ENCODE measurements around the gene GRK3.
"Not testable (repeated sequence)": the region's sequence is repeated elsewhere in the genome, so short reads cannot be mapped to it uniquely, and the experiment has no call there.

Gene GRK3

DNA sequence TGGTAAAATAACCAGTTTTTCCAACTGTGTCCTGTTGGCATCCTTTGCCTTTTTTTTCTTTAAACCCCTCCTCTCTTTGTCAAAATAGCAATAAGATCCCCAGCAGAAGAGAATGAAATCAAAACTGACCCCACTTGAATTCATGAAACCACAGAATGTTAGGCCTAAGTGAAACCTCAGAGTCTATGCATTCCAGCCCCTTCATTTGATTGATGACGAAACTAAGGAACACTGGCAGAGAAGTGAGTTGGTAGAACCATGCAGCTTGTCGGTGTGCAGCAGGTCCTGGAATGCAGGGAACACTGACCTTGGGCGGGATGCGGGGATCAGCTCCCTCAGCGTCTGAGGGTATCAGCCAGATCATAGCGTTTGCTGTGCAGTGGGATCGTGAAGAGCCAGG lies 57.5 kb downstream of the GRK3 start:
- Mint-ChIP-seq H3K27me3 (no peaks in the 10 kb centered on the region), H3K36me3 (peaks cover 63% of the 10 kb centered on the region), H3K27ac (peak overlapping the region; percentile 69), H3K4me1 (peaks cover 73% of the 10 kb centered on the region), H3K4me3 (no peak overlapping the region), H3K9me3 (peaks cover 3% of the 10 kb centered on the region)
- no peak for ATAC-seq

DNA sequence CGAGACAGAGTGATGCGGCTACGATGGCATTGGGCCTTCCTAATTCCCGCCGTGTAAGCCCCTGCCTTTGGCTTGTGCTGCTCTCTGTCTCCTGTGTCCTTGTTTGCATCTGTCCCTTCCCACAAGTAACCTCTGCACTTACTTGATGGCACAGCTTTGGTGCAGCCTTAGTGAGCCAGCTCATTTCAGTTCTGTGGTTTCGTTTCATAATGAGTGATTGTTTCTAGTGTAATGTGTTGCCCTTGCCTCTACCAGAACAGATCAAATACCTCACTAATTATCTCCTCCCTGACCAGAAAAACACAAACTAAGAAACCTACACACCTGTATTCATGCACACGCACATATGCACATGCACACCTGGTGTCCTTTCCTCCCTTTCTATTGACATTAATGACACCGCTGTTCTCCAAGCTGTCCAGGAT lies 58.8 kb downstream of the GRK3 start:
- Mint-ChIP-seq H3K9me3 (peaks cover 3% of the 10 kb centered on the region), H3K36me3 (peaks cover 57% of the 10 kb centered on the region), H3K4me3 (peak overlapping the region; percentile 49), H3K27ac (peak overlapping the region; percentile 69), H3K27me3 (no peaks in the 10 kb centered on the region), H3K4me1 (peaks cover 64% of the 10 kb centered on the region)
- ATAC-seq, result peak; percentile 91

DNA sequence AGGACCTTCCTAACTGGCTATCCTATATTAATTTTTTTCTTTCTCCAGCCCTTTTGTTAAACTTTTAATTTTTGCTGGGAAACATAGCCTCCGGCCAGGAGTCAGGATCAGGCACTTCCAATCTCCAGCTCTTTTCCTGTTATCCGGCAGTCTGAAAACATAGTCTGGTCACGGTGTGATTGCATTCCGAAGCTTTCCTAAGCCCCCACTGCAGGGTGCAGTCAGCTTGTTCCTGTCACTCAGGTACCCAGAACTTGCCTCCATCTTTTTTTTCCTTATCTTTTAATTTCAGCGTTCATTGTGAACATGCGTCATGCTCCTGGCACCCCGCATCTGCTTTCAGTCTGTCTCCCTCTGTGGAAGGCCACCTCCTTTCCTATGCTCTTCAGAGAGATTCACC lies 59.4 kb downstream of the GRK3 start:
- no peak for ATAC-seq
- H3K9me3 Mint-ChIP-seq, result peaks cover 3% of the 10 kb centered on the region
- H3K27me3 Mint-ChIP-seq, result no peaks in the 10 kb centered on the region
- peak overlapping the region; percentile 69 for H3K27ac Mint-ChIP-seq
- peaks cover 59% of the 10 kb centered on the region for H3K4me1 Mint-ChIP-seq
- H3K36me3 Mint-ChIP-seq, result peaks cover 52% of the 10 kb centered on the region
- H3K4me3 Mint-ChIP-seq, result no peak overlapping the region

DNA sequence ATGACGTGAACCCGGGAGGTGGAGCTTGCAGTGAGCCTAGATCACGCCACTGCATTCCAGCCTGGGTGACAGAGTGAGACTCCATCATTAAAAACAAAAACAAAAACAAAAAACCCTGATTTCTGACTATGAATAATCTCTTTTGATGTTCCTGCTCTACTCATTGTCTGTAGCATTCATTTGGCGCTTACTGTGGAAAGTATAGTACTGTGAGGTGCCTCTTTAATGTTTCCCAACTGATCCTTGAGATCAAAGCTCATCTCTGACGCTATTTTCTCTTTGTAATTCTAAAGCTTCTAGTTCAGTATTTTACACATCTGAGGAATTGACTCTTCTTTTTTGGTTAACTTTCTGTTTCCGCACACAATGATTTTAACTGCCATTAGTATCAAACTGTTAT lies 60.0 kb downstream of the GRK3 start:
- Mint-ChIP-seq H3K4me1 (peaks cover 52% of the 10 kb centered on the region), H3K9me3 (peaks cover 3% of the 10 kb centered on the region), H3K27ac (peak overlapping the region; percentile 69), H3K27me3 (no peaks in the 10 kb centered on the region), H3K4me3 (no peak overlapping the region), H3K36me3 (peaks cover 46% of the 10 kb centered on the region)
- no peak for ATAC-seq

DNA sequence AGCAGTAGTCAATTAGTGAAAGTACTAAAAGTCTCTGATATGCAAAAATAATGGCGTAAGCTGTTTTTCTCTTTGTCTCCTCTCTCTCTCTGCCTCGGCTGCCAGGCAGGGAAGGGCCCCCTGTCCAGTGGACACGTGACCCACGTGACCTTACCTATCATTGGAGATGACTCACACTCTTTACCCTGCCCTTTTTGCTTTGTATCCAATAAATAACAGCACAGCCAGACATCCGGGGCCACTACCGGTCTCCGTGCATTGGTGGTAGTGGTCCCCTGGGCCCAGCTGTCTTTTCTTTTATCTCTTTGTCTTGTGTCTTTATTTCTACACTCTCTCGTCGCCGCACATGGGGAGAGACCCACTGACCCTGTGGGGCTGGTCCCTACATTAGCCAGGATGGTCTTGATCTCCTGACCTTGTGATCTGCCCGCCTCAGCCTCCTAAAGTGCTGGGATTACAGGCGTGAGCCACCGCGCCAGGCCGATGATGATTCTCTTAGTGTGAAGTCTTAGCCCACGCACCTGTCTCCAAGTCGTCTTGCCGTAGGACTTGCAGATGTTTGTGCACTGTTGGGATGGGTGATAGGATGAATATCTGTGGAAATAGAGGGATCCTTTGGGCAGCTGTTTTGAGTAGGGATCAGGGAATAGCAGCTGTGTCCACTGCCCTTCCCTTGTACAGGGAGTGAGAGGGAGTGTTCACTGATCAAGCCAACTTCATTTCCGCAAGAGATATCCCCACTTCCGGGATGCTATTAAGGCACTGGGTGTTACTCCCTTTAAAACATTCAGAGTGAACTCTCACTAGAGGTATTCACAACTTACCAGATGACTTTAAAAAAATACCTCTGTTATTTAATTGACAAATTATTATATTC lies 61.5 kb downstream of the GRK3 start:
- Mint-ChIP-seq H3K4me1 (peaks cover 43% of the 10 kb centered on the region), H3K4me3 (peak overlapping the region; percentile 30)
- not testable (repeated sequence) for ATAC-seq

DNA sequence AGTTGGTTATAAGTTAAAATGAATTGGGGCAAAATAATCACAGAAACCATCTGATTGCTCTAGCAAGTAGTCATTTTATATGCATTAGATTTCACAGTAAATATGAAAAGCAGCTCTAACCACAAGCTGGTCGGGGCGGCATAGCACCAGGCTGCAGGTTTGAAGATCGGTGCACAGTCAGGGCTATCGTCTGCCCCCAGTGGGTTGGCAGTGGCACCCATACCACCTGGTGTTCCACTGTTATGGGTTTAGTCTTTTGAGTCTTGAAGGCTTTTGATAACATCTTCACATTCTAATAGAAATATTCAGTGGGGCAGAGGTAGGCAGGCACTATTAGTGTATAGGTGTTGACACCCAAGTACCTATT lies 62.1 kb downstream of the GRK3 start:
- no peaks in the 10 kb centered on the region for H3K9me3 Mint-ChIP-seq
- H3K4me3 Mint-ChIP-seq, result no peak overlapping the region
- H3K27me3 Mint-ChIP-seq, result no peaks in the 10 kb centered on the region
- H3K36me3 Mint-ChIP-seq, result peaks cover 39% of the 10 kb centered on the region
- peaks cover 43% of the 10 kb centered on the region for H3K4me1 Mint-ChIP-seq
- ATAC-seq, result peak; percentile 75
- H3K27ac Mint-ChIP-seq, result no peak overlapping the region

More for the DNA sequence above, 61.5 kb downstream of the GRK3 start:
- not testable (repeated sequence) for H3K27me3 Mint-ChIP-seq, H3K9me3 Mint-ChIP-seq, H3K27ac Mint-ChIP-seq
- H3K36me3 Mint-ChIP-seq, result peaks cover 39% of the 10 kb centered on the region

DNA sequence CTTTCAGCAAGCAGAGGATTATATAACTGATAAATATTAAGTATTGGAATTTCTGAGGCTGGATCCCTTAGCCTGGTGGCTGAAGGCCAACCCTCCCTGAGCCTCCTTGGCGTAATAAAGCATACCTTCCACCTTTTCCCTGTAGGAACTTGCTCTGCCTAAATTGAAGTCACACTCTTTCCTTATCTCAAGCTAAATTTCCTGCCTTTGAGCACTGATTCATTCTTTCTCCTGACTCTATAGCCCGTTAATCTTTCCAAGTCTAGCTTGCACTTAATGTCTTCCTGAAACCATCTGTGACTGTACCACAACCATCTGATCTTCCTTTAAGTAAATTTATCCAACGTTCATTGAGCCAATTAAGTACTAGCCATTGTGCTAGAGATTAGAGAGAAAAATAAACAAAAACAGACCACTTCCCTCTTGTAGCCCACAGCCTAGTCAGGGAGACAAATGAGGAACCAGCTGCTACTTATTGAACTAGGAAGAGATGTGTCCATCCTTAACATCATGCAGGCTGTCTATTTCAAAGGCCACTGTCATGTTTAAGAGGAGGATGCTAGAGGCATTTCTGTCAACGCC lies 62.9 kb downstream of the GRK3 start:
- peak; percentile 75 for ATAC-seq
- H3K36me3 Mint-ChIP-seq, result peaks cover 33% of the 10 kb centered on the region
- no peak overlapping the region for H3K4me3 Mint-ChIP-seq
- H3K27ac Mint-ChIP-seq, result no peak overlapping the region
- no peaks in the 10 kb centered on the region for H3K27me3 Mint-ChIP-seq
- no peaks in the 10 kb centered on the region for H3K9me3 Mint-ChIP-seq
- H3K4me1 Mint-ChIP-seq, result peaks cover 42% of the 10 kb centered on the region

DNA sequence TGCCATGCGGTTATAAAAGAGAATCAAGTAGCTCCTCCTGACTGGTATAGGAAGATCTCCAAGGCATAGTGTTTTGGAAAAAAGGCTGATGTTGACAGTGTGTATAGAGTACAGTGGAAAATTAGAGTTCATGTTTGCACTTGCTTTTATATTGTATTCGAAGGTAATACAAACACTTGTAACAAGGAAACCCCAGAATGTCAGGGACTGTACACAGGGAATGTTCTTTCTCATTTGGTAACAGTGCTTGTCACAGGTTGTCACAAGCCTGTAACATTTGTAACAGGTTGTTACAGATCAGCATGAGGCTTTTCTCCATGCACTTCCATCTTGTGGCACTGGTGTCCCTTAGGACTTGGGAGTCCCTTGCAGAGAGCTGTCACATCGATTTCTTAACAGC lies 64.0 kb downstream of the GRK3 start:
- no peak for ATAC-seq
- no peak overlapping the region for H3K4me3 Mint-ChIP-seq

DNA sequence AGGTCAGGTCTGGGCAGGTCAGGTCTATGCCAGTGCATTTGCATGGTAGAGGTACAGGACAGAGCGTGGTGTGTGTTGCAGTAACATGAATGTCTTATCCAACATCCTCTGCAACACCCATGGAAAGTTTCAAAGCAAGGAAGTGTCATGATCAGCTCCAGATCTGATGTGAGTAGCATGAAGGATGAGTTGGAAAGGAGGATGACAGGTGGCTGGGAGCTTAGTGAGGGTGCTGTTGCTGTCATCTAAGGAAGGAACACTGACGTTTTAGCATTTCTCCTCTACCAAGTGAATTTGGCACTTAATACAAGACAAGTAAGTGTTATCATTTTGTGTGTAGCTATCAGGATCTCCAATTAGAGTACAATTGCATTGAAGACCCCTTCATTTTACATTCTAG lies 65.1 kb downstream of the GRK3 start:
- H3K36me3 Mint-ChIP-seq, result peaks cover 14% of the 10 kb centered on the region
- peaks cover 26% of the 10 kb centered on the region for H3K4me1 Mint-ChIP-seq
- H3K4me3 Mint-ChIP-seq, result no peak overlapping the region
- H3K27me3 Mint-ChIP-seq, result no peaks in the 10 kb centered on the region
- no peak overlapping the region for H3K27ac Mint-ChIP-seq
- ATAC-seq, result no peak
- no peaks in the 10 kb centered on the region for H3K9me3 Mint-ChIP-seq

More for the DNA sequence above, 64.0 kb downstream of the GRK3 start:
- H3K36me3 Mint-ChIP-seq, result peaks cover 25% of the 10 kb centered on the region
- H3K27me3 Mint-ChIP-seq, result no peaks in the 10 kb centered on the region
- no peaks in the 10 kb centered on the region for H3K9me3 Mint-ChIP-seq
- H3K4me1 Mint-ChIP-seq, result peaks cover 30% of the 10 kb centered on the region
- no peak overlapping the region for H3K27ac Mint-ChIP-seq

DNA sequence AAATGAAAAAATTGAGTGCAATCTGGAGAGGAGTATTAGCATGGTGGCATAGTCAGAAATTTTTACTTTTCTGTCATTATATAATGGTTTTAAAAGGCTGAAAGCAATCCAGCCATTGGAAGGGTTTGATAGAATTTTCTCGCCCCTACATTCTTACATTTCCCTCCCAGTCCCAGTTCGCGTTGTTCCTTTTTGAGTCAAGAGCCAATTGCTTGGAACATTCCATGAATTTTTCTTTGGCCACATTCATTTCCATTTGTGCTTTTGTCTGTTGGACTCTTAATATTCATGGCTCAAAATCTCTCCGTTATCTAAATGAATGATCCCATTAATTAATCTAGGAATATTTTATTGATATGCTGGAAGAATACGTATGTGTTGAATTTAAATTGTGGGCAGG lies 66.0 kb downstream of the GRK3 start:
- Mint-ChIP-seq H3K36me3 (peaks cover 13% of the 10 kb centered on the region), H3K4me3 (no peak overlapping the region), H3K27ac (no peak overlapping the region), H3K9me3 (no peaks in the 10 kb centered on the region), H3K27me3 (no peaks in the 10 kb centered on the region), H3K4me1 (peaks cover 29% of the 10 kb centered on the region)
- no peak for ATAC-seq

DNA sequence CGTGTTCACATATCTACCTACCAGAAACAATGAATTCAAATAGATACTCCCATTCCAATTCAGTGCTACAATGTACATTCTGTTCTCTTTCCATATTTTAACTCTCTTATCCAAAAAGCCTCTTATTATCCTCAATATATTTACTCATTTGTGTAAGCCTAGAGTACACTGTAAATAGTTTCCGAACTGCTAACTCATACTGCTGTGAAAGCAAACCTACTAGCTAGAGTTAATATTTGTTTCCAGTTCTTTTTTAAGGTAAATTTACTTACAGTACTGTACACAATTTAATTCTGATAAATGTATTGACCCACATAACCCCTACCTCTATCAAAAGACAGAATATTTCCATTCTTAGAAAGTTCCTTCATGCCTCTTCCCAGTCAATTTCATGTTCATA lies 71.8 kb downstream of the GRK3 start:
- H3K4me3 Mint-ChIP-seq, result no peak overlapping the region
- H3K9me3 Mint-ChIP-seq, result peaks cover under 1% of the 10 kb centered on the region
- peaks cover 27% of the 10 kb centered on the region for H3K36me3 Mint-ChIP-seq
- ATAC-seq, result no peak
- H3K27me3 Mint-ChIP-seq, result no peaks in the 10 kb centered on the region
- peak overlapping the region; percentile 38 for H3K27ac Mint-ChIP-seq
- H3K4me1 Mint-ChIP-seq, result peaks cover 43% of the 10 kb centered on the region

DNA sequence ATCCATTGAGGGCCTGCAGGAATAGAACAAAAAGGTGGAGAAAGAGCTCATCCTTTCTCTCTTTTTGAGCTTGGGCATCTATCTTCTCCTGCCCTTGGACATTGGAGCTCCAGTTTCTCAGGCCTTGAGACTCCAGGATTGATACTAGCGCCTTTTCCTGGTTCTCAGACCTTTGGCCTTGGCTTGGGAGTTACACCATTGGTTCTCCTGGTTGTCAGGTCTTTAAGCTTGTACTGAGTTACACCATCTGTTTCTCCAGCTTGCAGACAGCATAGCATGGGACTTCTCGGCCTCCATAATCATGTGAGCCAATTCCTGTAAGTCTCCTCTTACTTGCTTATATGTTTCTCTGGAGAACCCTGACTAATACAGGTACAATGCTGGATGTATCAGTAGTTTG lies 72.6 kb downstream of the GRK3 start:
- peaks cover 5% of the 10 kb centered on the region for H3K9me3 Mint-ChIP-seq

DNA sequence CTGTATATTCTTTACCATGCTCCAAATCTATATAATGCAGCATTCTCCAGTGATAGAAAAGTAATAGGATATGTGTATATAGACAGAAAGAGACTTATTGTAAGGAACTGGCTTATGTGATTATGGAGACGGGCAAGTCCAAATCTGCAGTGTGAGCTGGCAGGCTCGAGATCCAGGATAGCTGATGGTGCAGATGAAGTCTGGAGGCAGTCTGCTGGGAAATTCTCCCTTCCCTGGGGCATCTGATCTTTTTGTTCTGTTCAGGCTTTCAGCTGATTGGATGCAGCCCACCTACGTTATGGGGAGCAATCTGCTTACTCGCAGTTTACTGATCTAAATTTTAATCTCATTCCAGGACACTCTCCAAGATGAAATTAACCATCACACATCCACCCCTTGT lies 73.2 kb downstream of the GRK3 start:
- H3K9me3 Mint-ChIP-seq, result peaks cover 5% of the 10 kb centered on the region
- H3K4me1 Mint-ChIP-seq, result peaks cover 46% of the 10 kb centered on the region
- H3K36me3 Mint-ChIP-seq, result peaks cover 38% of the 10 kb centered on the region
- H3K4me3 Mint-ChIP-seq, result no peak overlapping the region
- H3K27me3 Mint-ChIP-seq, result no peaks in the 10 kb centered on the region
- ATAC-seq, result no peak
- H3K27ac Mint-ChIP-seq, result no peak overlapping the region

More for the DNA sequence above, 72.6 kb downstream of the GRK3 start:
- H3K4me1 Mint-ChIP-seq, result peaks cover 42% of the 10 kb centered on the region
- peaks cover 33% of the 10 kb centered on the region for H3K36me3 Mint-ChIP-seq
- H3K4me3 Mint-ChIP-seq, result no peak overlapping the region
- ATAC-seq, result no peak
- no peaks in the 10 kb centered on the region for H3K27me3 Mint-ChIP-seq
- H3K27ac Mint-ChIP-seq, result no peak overlapping the region

DNA sequence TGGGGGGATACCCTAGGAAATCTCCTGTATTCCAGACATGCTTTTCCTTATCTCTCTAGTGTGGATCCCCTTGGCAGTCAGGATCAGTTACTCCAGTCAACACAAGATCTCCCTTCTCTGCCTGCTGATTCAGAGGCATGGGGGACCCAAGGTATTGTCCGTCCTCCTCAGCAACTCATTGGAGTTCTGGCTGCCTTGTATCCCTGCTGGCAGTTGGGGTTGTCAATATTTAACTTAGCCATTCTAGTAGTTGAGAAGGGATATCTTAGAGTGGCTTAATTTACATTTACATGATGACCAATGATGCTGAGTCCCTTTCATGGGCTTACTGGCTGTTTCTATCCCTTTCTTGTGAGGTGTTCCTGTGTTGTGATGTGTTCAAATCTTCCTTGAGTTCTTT lies 74.2 kb downstream of the GRK3 start:
- Mint-ChIP-seq H3K27me3 (no peaks in the 10 kb centered on the region), H3K36me3 (peaks cover 47% of the 10 kb centered on the region), H3K9me3 (peaks cover 5% of the 10 kb centered on the region), H3K27ac (no peak overlapping the region), H3K4me3 (no peak overlapping the region), H3K4me1 (peaks cover 56% of the 10 kb centered on the region)
- no peak for ATAC-seq

DNA sequence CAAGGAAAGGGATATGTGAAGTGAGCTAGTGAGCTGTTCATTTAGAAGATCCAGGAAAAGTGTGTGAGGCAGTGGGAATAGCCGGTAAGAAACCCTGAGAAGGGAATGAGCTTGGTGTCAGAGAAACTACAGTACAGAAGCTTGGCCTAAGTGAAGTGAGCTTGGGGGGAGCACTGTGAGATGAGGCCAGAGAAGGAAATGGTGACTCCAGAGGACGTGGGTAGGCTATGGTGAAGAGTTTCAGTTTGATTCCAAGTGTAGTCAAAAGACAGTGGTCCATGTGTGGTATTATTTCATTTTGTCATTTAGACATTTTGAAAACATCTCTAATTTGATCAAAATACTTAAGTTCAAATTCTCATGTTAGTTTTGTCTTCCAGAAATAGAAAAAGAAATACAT lies 77.2 kb downstream of the GRK3 start:
- Mint-ChIP-seq H3K36me3 (peaks cover 66% of the 10 kb centered on the region), H3K27ac (peak overlapping the region; percentile 8), H3K27me3 (no peaks in the 10 kb centered on the region), H3K9me3 (peaks cover 5% of the 10 kb centered on the region), H3K4me3 (no peak overlapping the region), H3K4me1 (peaks cover 58% of the 10 kb centered on the region)
- ATAC-seq, result no peak

All from stimulated activated memory B cell treated with anti-CD40 and anti-IgM and Interleukin-4, amounts not matched to agents 10 μg/mL and 1 μg/mL and 100 μg/mL, for 72 hours (primary cell).